ENCODE data around the gene BIRC6. TPM values are rescaled to one million over a fixed set of nuclear protein-coding genes. Genes with fewer than 3 reads are reported as not detected.

The BIRC6 gene
- total RNA-seq, 2 experiments from 2014 or later: 81.2 to 125 TPM

DNA sequence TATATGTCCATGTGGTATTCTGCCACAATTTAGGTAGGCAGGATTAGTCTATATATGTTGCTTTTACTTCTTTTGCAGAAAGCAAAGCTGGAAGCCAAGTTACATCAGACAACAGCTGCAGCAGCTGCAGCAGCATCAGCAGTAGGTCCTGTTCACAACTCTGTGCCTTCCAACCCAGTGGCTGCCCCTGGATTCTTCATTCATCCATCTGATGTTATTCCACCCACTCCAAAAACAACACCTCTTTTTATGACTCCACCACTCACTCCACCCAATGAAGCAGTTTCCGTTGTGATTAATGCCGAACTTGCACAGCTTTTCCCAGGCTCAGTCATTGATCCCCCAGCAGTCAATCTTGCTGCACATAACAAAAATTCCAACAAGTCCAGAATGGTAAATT, 107.6 kb downstream of the BIRC6 start:
- Histone ChIP-seq H2AFZ (ENCODE audit: low read length) (no peak overlapping the region), H3K4me3 (ENCODE audit: low read depth, low read length, poor library complexity, severe bottlenecking) (no peak overlapping the region), H4K20me1 (ENCODE audit: insufficient read depth, low read length) (no peaks in the 10 kb centered on the region), H3K9me3 (ENCODE audit: low read length) (no peaks in the 10 kb centered on the region), H3K36me3 (ENCODE audit: insufficient read depth, low read length) (peaks cover 75% of the 10 kb centered on the region), H3K27ac (ENCODE audit: low read depth, low read length, poor library complexity, severe bottlenecking) (no peak overlapping the region), H3K4me1 (ENCODE audit: insufficient read depth, low read length, poor library complexity, severe bottlenecking) (no peaks in the 10 kb centered on the region), H3K4me2 (ENCODE audit: low read length) (no peak overlapping the region), H3K79me2 (ENCODE audit: insufficient read depth, low read depth, low read length) (no peaks in the 10 kb centered on the region; the same call in 1 of the 2 replicates), H3K9me2 (ENCODE audit: insufficient read depth, low read length) (no peaks in the 10 kb centered on the region)
- CTCF ChIA-PET (ENCODE audit: unreplicated experiment): no interaction called here
- BruUV-seq (replicated peaks): no TSS peak
- TF ChIP-seq, protein P1, sequence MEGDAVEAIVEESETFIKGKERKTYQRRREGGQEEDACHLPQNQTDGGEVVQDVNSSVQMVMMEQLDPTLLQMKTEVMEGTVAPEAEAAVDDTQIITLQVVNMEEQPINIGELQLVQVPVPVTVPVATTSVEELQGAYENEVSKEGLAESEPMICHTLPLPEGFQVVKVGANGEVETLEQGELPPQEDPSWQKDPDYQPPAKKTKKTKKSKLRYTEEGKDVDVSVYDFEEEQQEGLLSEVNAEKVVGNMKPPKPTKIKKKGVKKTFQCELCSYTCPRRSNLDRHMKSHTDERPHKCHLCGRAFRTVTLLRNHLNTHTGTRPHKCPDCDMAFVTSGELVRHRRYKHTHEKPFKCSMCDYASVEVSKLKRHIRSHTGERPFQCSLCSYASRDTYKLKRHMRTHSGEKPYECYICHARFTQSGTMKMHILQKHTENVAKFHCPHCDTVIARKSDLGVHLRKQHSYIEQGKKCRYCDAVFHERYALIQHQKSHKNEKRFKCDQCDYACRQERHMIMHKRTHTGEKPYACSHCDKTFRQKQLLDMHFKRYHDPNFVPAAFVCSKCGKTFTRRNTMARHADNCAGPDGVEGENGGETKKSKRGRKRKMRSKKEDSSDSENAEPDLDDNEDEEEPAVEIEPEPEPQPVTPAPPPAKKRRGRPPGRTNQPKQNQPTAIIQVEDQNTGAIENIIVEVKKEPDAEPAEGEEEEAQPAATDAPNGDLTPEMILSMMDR (conservative IDR thresholded peaks at IDR 0.05; ENCODE audit: low read length): no peak
- no peak for TF ChIP-seq EZH2phosphoT487 (IDR thresholded peaks at IDR 0.05; ENCODE audit: borderline replicate concordance, low read depth, low read length)
- POLR2A ChIA-PET: interaction anchor here (1.6 kb wide), 1 partner anchor 12 kb away, joined by 5 read pairs; no protein-coding TSS in a partner anchor
- intact Hi-C loops (cut with micrococcal nuclease; ENCODE audit: unreplicated experiment): no loop called here
- no peak for DNase-seq (ENCODE audit: low spot score)

DNA sequence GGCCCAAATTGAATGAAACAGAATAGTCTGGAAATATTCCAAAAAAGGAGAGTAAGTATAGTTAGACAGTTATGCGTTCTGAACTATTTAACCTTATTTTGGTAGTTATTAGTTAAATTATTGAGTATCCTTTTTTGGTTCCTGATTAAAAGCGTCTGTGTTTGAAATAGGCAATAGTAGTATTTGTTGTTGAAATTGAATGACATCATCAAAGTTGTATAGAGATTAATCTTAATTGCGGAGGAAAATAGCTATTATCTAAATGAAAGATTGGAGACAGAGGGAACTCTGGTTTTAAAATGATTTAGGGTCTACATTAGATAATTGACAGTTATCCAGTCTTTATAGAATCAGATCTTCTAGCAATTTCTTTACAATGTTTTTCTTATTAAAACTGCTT, 115.8 kb downstream of the BIRC6 start:
- H2AFZ ChIP-seq (ENCODE audit: low read length): no peak overlapping the region
- peaks cover 96% of the 10 kb centered on the region for H3K36me3 ChIP-seq (ENCODE audit: insufficient read depth, low read length)
- ChIA-PET CTCF (ENCODE audit: unreplicated experiment) (no interaction called here), POLR2A (interaction anchor here (0.6 to 1.1 kb wide), 7 partner anchors 11 to 796 kb away, joined by 3 to 10 read pairs (median 3); no protein-coding TSS in a partner anchor)
- DNase-seq (ENCODE audit: low spot score): no peak
- H4K20me1 ChIP-seq (ENCODE audit: insufficient read depth, low read length): no peaks in the 10 kb centered on the region
- H3K27ac ChIP-seq (ENCODE audit: low read depth, low read length, poor library complexity, severe bottlenecking): no peak overlapping the region
- no peak overlapping the region for H3K4me2 ChIP-seq (ENCODE audit: low read length)
- H3K9me2 ChIP-seq (ENCODE audit: insufficient read depth, low read length): no peaks in the 10 kb centered on the region
- no peak overlapping the region for H3K4me3 ChIP-seq (ENCODE audit: low read depth, low read length, poor library complexity, severe bottlenecking)
- TF ChIP-seq, protein P1 (conservative IDR thresholded peaks at IDR 0.05; ENCODE audit: low read length): no peak
- TF ChIP-seq EZH2phosphoT487 (IDR thresholded peaks at IDR 0.05; ENCODE audit: borderline replicate concordance, low read depth, low read length): no peak
- no peaks in the 10 kb centered on the region for H3K9me3 ChIP-seq (ENCODE audit: low read length)
- BruUV-seq (replicated peaks): TSS peak; percentile 17
- H3K4me1 ChIP-seq (ENCODE audit: insufficient read depth, low read length, poor library complexity, severe bottlenecking): no peaks in the 10 kb centered on the region
- intact Hi-C loops (cut with micrococcal nuclease; ENCODE audit: unreplicated experiment): no loop called here
- no peaks in the 10 kb centered on the region for H3K79me2 ChIP-seq (ENCODE audit: insufficient read depth, low read depth, low read length)

DNA sequence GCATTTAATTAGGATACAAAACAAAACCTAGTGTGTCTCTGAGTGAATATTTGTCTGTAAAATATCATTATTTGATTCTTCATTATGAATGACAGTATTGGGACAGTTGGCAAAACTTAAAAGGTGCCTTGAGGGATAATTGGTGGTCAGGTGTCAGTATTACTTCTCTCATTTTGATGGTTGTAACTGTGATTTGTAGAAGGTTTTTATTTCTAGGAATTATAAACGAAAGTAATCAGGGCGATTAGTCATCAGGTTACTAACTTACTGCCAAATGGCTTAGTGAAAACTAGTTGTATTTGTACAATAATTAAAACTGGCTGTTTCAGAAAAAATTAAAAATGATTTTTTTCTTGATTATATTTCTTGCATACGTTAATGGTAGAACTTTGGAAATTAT, 117.6 kb downstream of the BIRC6 start:
- BruUV-seq (replicated peaks): no TSS peak
- no peak overlapping the region for H3K4me2 ChIP-seq (ENCODE audit: low read length)
- DNase-seq (ENCODE audit: low spot score): no peak
- no peaks in the 10 kb centered on the region for H3K9me3 ChIP-seq (ENCODE audit: low read length)
- peaks cover 96% of the 10 kb centered on the region for H3K36me3 ChIP-seq (ENCODE audit: insufficient read depth, low read length)
- no peak overlapping the region for H2AFZ ChIP-seq (ENCODE audit: low read length)
- TF ChIP-seq EZH2phosphoT487 (IDR thresholded peaks at IDR 0.05; ENCODE audit: borderline replicate concordance, low read depth, low read length): no peak
- TF ChIP-seq, protein P1 (conservative IDR thresholded peaks at IDR 0.05; ENCODE audit: low read length): no peak
- no peak overlapping the region for H3K27ac ChIP-seq (ENCODE audit: low read depth, low read length, poor library complexity, severe bottlenecking)
- no peak overlapping the region for H3K4me3 ChIP-seq (ENCODE audit: low read depth, low read length, poor library complexity, severe bottlenecking)
- no peaks in the 10 kb centered on the region for H3K4me1 ChIP-seq (ENCODE audit: insufficient read depth, low read length, poor library complexity, severe bottlenecking)
- CTCF ChIA-PET (ENCODE audit: unreplicated experiment): no interaction called here
- no peaks in the 10 kb centered on the region for H3K79me2 ChIP-seq (ENCODE audit: insufficient read depth, low read depth, low read length)
- POLR2A ChIA-PET: interaction anchor here (0.6 to 0.8 kb wide), 3 partner anchors 17 to 165 kb away, joined by 3 to 5 read pairs (median 4); no protein-coding TSS in a partner anchor
- no peaks in the 10 kb centered on the region for H4K20me1 ChIP-seq (ENCODE audit: insufficient read depth, low read length)
- intact Hi-C loops (cut with micrococcal nuclease; ENCODE audit: unreplicated experiment): no loop called here
- H3K9me2 ChIP-seq (ENCODE audit: insufficient read depth, low read length): no peaks in the 10 kb centered on the region
